ENCODE measurements around the gene SHROOM4.

DNA sequence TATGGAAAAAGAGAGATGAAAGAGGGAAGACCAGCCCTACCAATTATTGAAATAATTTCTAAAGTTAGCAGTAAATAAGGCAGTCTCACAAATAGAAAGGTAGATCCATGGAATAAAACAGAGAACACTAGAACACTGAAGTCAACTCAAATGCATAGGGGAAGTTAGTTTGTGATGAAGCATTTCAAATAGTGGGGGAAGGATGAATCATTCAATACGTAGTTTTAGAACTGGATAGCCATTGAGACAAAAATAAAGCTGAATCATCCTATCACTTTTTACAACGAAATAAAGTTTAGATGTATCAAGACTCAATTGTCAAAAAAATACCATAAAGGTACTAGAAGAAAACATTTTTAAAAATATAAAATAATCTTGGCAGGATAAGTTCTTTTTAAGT lies 200.1 kb downstream of the SHROOM4 start:
- TF ChIP-seq, protein P1, sequence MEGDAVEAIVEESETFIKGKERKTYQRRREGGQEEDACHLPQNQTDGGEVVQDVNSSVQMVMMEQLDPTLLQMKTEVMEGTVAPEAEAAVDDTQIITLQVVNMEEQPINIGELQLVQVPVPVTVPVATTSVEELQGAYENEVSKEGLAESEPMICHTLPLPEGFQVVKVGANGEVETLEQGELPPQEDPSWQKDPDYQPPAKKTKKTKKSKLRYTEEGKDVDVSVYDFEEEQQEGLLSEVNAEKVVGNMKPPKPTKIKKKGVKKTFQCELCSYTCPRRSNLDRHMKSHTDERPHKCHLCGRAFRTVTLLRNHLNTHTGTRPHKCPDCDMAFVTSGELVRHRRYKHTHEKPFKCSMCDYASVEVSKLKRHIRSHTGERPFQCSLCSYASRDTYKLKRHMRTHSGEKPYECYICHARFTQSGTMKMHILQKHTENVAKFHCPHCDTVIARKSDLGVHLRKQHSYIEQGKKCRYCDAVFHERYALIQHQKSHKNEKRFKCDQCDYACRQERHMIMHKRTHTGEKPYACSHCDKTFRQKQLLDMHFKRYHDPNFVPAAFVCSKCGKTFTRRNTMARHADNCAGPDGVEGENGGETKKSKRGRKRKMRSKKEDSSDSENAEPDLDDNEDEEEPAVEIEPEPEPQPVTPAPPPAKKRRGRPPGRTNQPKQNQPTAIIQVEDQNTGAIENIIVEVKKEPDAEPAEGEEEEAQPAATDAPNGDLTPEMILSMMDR (IDR thresholded peaks at IDR 0.05; ENCODE audit: low read depth, low read length), result no peak
- TF ChIP-seq POLR2A (IDR thresholded peaks at IDR 0.05; ENCODE audit: extremely low read depth, insufficient read length) (no peak), MYC (IDR thresholded peaks at IDR 0.05; ENCODE audit: low read depth, low read length) (no peak)
- TF ChIP-seq, protein P2, sequence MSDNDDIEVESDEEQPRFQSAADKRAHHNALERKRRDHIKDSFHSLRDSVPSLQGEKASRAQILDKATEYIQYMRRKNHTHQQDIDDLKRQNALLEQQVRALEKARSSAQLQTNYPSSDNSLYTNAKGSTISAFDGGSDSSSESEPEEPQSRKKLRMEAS (IDR thresholded peaks at IDR 0.05; ENCODE audit: low read depth, low read length), result no peak
